VCaP (cell line): ENCODE results near the gene STXBP3.

ENCODE experiments used
- H3K27ac ChIP-seq: fragments of 450-650 bp; 2 replicates; pipeline ENCODE4 v1.5.1; 2017
- TF ChIP-seq, protein P1 (sequence below): fragments of 450-650 bp; conservative IDR thresholded peaks from 2 replicates; pipeline ENCODE4 v1.5.1; 2017; ENCODE audit warnings: mild to moderate bottlenecking, moderate library complexity

STXBP3 gene

DNA sequence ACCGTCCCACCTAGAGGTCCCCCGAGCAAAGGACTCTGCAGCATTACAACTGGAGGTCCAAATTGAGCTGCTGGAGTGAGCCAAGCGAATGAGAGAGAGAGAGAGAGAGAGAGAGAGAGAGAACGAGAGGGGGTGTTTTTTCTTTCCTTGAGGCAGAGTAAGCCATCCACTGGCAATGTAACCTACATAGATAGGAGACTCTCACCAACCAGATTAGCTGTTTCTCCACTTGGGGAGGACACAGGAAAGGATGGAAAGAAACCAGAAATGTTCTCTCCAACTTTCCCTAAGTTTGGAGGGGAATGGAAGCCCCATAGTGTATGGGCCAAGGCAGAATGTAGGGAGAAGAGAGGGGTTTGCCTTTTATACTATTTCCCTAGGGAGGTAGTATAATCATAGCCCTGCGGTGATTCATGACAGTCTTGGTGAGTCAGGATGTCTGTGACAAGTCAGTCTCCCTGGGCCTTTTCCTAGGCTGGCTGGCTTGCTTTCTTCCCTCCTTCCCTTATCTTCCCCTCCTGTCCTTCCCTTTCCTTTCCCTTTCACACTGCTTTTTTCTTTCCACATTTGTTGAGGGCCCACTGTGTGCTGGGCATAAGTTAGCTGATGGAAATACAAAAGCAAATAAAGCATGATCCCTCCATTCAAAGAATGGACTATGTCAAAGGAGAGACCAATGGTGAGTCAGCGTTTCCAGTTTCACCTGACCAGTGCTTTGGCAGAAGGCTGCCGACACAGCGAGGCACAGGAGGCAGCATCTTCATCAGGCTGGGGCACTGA, 26.6 kb upstream of the STXBP3 start:
- TF ChIP-seq, protein P1, sequence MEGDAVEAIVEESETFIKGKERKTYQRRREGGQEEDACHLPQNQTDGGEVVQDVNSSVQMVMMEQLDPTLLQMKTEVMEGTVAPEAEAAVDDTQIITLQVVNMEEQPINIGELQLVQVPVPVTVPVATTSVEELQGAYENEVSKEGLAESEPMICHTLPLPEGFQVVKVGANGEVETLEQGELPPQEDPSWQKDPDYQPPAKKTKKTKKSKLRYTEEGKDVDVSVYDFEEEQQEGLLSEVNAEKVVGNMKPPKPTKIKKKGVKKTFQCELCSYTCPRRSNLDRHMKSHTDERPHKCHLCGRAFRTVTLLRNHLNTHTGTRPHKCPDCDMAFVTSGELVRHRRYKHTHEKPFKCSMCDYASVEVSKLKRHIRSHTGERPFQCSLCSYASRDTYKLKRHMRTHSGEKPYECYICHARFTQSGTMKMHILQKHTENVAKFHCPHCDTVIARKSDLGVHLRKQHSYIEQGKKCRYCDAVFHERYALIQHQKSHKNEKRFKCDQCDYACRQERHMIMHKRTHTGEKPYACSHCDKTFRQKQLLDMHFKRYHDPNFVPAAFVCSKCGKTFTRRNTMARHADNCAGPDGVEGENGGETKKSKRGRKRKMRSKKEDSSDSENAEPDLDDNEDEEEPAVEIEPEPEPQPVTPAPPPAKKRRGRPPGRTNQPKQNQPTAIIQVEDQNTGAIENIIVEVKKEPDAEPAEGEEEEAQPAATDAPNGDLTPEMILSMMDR: no peak

DNA sequence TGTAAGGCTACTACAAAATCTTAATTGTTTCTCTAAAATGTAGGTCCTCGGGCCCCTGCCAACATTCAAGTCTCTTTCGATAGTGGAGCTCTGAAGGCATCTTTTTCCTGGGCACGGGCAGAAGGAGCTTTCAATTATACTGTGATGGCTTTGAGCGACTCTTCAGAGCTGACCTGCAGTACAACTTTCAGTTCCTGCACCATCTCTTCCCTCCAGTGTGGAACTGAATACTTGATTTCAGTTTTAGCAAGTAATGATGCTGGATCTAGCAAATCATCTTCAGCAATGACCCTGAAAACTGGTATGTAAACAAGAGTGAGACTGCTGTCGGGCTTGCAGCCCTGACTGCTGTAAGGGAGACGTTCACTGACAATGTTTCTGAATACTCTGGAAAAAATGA, 24.2 kb upstream of the STXBP3 start:
- no peak overlapping the region for H3K27ac ChIP-seq
- TF ChIP-seq, protein P1: no peak

More for the DNA sequence above, 26.6 kb upstream of the STXBP3 start:
- no peak overlapping the region for H3K27ac ChIP-seq

DNA sequence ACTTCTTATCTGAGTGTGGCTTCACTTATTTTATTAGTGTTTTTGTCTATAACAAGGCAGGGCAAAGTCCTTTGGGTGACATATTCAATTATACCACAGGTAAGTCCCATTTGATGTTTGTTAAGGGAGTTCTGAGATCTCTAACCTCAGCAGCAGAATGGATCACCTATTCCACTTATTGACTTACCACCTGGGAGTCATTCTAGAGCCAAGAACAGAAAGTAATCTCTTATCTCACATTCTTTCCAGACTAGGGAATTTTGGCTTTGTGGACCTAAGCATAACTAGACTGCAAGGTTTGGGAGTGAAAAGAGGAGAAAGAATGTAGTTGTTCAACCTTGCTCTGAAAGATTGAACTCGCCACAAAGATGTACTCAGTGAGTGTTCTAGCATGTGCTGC, 20.6 kb upstream of the STXBP3 start:
- TF ChIP-seq, protein P1: no peak
- H3K27ac ChIP-seq: no peak overlapping the region

DNA sequence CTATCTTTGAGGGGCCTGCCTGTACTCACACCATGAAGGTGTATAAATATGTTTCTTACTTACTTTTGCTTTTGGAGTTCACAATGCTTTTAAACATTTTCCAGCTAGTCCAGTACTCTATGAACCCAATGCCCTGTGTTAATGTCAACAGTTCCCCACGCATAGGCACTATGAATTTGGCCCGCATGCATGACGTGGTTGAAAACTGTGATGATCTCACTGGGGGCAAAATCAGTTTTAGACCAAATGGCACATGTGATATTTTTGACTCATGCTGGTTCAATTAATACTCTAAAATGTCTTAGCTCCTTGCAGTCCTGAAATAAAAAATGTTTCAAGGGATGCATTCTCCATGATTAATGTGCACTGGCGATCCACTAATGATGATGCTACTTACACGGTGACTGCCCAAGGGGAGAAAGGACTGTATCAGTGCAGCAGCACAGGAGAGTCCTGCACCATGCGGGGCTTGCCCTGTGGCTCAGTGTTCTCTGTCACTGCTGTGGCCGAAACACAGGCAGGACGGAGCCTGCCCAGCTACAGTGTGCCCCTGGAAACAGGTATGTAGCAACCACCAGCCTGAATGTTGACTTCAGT, 18.0 kb upstream of the STXBP3 start:
- TF ChIP-seq, protein P1: no peak
- no peak overlapping the region for H3K27ac ChIP-seq

DNA sequence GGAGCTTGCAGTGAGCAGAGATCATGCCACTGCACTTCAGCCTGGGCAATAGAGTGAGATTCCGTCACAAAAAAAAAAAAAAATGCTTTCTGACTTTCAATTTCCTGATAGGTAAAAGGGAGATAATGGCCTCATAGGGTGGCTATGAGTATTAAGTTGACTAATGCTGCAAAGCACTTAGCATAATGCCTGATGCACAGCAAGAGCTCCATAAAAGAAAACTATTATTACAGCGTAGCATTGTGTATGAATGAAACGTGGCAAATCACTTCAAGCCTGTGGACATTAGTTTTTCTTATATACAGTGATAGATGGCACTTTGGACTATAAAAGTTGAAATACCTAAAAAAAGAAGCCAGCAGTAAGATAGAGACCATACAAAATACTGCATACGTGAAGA, 17.0 kb upstream of the STXBP3 start:
- TF ChIP-seq, protein P1: no peak
- H3K27ac ChIP-seq: no peak overlapping the region

DNA sequence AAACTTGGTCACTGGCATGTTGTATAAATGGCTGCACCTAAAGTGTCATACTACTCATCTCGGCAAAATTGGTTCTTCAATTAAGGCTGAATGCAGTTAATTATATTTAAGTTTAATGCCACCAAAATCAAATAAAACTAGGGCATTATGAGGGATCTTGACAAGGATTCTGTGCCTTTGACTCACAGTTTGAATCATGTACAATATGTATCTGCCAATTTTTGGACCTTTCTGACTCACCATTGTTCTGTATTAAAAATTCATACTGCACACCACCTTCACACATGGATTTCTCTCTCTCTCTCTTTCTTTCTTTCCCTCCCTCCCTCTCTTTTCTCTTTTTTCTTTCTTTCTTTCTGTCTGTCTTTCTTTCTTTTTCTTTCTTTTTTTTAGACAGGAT, 14.1 kb upstream of the STXBP3 start:
- no peak overlapping the region for H3K27ac ChIP-seq
- TF ChIP-seq, protein P1: no peak

DNA sequence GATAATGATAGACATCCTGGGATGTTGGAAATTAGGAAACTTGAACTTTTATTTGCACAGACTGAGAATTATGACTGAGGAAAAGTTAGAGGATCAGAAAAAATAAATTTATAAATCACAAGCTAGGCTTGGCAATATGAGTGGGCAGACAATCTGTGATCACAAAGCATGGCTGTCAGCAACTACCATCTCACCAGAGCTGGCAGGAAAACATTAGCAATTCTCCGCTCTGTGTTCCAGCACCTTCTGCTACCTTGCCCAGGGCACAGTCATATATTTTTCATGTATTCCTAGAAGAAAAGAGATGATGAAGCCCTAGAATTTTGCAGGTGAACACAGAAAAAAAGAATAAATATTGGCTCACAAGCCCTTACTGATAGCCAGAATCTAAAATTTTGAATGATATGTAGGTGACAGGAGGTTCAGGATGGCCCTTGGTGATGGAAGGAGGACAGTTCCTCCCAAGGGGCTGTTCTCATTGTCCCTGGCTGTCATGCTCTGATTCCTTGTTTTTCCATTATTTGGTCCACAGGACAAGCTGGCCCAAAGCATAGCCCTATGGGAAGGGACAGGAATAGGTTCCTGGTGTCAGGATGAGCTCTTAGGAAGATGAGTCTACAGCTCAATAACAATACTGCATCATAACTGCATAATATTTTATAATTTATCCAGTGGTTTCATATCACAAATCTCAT, 12.2 kb upstream of the STXBP3 start:
- TF ChIP-seq, protein P1: no peak

More for the DNA sequence above, 12.2 kb upstream of the STXBP3 start:
- no peak overlapping the region for H3K27ac ChIP-seq
